GM21786 (cell line): Measurements from ENCODE around the gene PTPN7.
"Not testable (repeated sequence)": the region's sequence is repeated elsewhere in the genome, so short reads cannot be mapped to it uniquely, and the experiment has no call there.

Source experiments
- ATAC-seq: cut with Tn5 transposase; IDR thresholded peaks from one replicate; pipeline ENCODE4 v1.9.1; 2021; ENCODE audit not compliant: unreplicated experiment

PTPN7 gene

DNA sequence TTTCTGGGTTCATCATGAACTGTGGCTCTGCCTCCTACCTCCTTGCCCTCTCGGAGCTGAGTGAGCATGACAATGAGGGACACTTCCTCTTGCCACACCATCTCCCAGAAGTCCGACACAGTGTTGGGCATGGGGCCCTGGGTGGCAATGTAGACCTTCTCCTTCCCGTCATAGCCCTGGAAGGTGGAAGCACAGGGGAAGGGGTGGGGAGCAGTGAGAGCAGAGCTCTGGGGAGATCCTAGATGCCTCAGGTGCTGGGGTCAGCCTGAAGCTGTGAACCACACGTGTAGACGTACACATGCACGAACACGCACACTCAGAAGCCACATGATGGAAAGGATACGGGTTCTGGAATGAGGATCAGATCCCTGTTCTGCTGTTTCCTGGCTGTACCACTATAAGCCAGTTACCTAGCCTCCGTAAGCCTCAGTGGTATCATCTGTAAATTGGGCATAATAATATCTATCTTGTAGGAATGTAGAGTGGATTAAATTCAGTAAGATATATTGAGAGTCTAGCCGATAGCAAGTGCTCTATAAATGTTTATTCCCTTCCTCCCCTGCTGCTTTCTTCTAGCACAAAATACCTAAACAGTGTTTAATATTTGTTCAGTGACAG lies 6.1 kb downstream of the PTPN7 start:
- ATAC-seq: no peak

DNA sequence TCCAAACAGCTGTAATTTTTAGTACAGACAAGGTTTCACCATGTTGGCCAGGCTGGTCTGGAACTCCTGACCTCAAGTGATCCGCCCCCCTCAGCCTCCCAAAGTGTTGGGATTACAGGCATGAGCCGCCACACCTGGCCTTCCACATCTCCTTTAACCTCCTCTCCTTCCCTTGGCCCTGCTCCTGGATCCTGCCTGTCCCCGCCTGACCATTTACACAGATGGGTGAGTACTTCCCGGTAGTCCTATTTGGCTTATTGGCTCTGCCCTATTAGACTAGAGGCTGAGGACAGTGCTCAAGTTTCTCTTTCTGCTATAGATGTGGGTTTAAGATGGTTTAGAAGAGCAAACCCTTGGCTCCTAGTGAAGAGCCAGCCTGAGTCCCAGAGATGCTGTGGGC lies 7.1 kb downstream of the PTPN7 start:
- no peak for ATAC-seq

- no peak for ATAC-seq
These were observed 8.0 kb downstream of the PTPN7 start for GRCh38 chr1:202152399-202152798.

DNA sequence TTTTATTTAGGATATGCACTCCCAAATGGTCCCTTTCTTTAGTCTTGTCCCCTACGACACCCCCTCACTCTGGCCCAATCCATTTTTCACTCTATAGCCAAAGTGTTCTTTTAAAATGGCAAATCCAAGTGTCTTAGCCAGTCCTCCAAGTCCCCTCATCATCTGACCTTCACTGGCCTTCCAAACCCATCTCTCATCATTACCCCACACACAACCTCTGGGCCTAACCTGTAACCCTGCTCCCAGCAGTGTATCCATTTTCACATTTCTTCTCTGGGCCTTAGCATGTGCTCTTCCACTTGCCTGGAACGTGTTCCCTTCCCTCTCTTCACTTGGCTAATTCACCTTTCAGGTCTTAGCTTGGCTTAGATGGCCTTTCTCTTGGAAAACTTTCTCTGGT lies 9.4 kb downstream of the PTPN7 start:
- ATAC-seq: no peak

DNA sequence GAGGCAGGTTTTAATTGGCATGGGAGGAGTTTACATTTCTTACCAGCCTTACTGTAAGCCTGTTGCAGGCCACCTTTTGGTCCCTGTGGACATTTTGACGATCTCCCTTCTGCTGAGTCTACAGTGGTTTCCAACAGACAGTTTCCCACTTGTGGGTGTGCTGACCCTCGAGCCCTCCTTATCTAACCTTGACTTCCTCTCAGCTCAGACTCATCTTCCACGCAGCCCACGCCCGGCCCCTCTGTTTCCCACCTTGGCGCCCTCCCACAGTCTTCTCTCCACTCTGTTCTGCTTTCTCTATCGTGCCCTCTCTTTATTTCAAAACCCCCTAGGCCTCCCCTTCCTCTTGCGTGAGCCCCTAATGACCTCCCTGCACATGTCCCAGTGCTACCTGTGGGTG lies 9.8 kb downstream of the PTPN7 start:
- ATAC-seq: no peak

DNA sequence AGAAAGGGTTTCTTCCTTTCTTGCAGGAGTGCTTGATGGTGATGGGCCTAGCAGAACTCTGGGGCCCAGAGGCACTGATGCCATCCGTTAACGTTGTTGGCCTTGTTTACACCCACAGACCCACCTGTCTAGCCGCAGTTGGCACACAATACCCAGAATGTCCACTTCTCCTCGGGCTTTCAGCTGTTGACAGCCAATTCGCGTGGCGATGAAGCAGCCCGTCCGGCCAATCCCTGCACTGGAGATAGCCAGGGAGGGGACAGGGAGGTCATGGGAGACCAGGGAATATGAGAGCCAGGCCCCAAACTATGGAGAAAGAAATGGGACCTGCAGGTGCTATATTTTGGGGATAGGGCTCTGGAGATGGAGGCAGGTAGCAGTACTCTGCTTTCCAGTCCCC lies 10.2 kb downstream of the PTPN7 start:
- no peak for ATAC-seq

GRCh38 chr1:202149566-202149965 lies 10.8 kb downstream of the PTPN7 start:
- ATAC-seq: no peak

GRCh38 chr1:202148391-202148790 lies 12.0 kb downstream of the PTPN7 start:
- ATAC-seq: no peak

GRCh38 chr1:202146993-202147392 lies 13.4 kb downstream of the PTPN7 start:
- ATAC-seq: no peak

DNA sequence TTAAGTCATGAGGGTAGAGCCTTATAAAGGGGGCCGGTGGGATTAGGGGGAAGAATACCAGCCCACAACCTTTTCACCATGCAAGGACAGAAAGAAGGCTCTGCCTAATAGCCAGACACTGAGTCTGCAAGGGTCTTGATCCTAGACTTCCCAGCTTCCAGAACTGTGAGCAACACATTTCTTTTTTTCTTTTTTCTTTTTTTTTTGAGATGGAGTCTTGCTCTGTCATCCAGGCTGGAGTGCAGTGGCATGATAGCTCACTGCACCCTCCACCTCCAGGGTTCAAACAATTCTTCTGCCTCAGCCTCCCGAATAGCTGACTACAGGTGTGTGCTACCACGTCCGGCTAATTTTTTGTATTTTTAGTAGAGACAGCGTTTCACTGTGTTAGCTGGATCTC lies 14.1 kb downstream of the PTPN7 start:
- no peak for ATAC-seq

GRCh38 chr1:202145744-202146140 lies 14.7 kb downstream of the PTPN7 start:
- not testable (repeated sequence) for ATAC-seq

GRCh38 chr1:202145068-202145743 lies 15.2 kb downstream of the PTPN7 start:
- peak; percentile 1 for ATAC-seq

GRCh38 chr1:202144402-202145067 lies 15.9 kb downstream of the PTPN7 start, which contains the start of gene ARL8A:
TSS of gene ARL8A (minus strand) at chr1:202144737. CDS start at chr1:202144572, 165 bp downstream.
- ATAC-seq: peak; percentile 68

- peak; percentile 43 for ATAC-seq
These were observed 16.5 kb downstream of the PTPN7 start for GRCh38 chr1:202143768-202144401.

- ATAC-seq: peak; percentile 6
These were observed 17.2 kb downstream of the PTPN7 start for GRCh38 chr1:202143011-202143767.

DNA sequence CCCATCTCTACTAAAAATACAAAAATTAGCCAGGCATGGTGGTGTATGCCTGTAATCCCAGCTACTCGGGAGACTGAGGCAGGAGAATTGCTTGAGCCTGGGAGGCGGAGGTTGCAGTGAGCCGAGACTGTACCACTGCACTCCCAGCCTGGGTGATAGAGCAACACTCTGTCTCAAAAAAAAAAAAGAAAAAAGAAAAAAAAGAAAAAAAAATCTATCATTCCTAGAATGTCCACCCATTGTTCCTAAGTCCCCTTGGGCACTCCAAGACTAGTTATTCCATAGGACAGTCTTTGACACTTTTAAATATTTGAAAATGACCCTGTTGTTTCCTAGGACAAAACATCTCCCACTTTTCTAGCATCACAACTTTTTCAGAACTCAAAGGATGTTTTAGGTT lies 18.9 kb downstream of the PTPN7 start:
- ATAC-seq: not testable (repeated sequence)

- ATAC-seq: no peak
These were observed 19.6 kb downstream of the PTPN7 start for GRCh38 chr1:202140833-202141232.

- peak; percentile 68 for ATAC-seq
These were observed 25.1 kb downstream of the PTPN7 start for GRCh38 chr1:202135221-202135721.

DNA sequence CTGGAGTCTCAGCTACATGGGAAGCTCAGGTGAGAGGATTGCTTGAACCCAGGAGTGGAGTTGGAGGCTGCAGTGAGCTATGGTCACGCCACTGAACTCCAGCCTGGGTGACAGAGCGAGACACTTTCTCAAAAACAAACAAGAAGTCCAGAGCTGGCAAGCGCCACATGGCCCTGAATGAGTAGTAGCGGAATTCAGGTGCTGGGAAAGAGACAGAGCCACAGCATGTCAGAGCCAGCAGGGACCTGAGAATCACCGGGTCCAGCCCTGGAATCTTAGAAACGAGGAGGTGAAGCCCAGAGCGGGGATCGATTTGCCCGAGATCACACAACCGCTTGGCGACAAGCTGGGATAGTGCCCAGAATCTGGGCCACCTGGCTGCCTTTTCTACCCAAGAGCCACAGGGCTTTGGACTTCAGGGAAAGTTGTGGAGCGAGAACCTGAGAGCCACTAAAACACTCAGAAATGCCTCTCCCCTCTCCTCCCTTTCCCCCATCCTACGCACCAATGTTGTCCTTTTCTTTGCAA lies 25.7 kb downstream of the PTPN7 start:
- ATAC-seq: no peak

GRCh38 chr1:202133989-202134388 lies 26.4 kb downstream of the PTPN7 start:
- ATAC-seq: no peak

- ATAC-seq: no peak
These were observed 26.9 kb downstream of the PTPN7 start for GRCh38 chr1:202133496-202133895.
